Uterus (tissue), 2 donors: Measurements from ENCODE around the gene OR6C75.

Experiments
- POLR2A ChIP-seq, 2 donors: fragments of 450-650 bp; IDR thresholded peaks; one replicate each; pipeline ENCODE4 v1.6.1; 2016; ENCODE audit warnings: antibody characterized with exemption in 2 of 2, mild to moderate bottlenecking in 1 of 2, moderate library complexity in 1 of 2
- TF ChIP-seq, protein P1 (sequence below), 4 experiments: fragments of 200-600 bp in 2 of 4; fragments of 450-650 bp in 2 of 4; sonication (generic) in 2 of 4; IDR thresholded peaks; one replicate each; pipeline ENCODE4 v1.5.1; 2016 to 2019; ENCODE audit warnings: antibody characterized with exemption in 4 of 4, mild to moderate bottlenecking in 2 of 4, moderate library complexity in 1 of 4

DNA sequence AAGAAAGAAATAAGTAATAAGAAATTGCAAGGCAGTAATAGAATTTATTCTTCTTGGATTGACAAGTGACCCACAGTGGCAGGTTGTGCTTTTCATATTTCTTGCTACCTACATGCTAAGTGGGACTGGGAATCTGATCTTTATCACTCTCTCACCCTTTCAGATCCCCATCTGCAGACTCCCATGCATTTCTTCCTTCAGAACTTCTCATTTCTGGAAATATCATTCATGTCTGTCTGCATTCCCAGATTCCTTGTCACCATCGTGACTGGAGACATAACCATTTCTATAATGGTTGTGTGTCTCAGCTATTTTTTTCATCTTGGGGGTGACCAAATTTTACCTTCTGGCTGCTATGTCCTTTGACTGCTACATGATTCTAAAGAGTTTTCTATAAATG is 33.6 kb downstream of the OR6C75 start:
- TF ChIP-seq, protein P1, sequence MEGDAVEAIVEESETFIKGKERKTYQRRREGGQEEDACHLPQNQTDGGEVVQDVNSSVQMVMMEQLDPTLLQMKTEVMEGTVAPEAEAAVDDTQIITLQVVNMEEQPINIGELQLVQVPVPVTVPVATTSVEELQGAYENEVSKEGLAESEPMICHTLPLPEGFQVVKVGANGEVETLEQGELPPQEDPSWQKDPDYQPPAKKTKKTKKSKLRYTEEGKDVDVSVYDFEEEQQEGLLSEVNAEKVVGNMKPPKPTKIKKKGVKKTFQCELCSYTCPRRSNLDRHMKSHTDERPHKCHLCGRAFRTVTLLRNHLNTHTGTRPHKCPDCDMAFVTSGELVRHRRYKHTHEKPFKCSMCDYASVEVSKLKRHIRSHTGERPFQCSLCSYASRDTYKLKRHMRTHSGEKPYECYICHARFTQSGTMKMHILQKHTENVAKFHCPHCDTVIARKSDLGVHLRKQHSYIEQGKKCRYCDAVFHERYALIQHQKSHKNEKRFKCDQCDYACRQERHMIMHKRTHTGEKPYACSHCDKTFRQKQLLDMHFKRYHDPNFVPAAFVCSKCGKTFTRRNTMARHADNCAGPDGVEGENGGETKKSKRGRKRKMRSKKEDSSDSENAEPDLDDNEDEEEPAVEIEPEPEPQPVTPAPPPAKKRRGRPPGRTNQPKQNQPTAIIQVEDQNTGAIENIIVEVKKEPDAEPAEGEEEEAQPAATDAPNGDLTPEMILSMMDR (IDR thresholded peaks at IDR 0.05), result no peak
- no peak for TF ChIP-seq POLR2A (IDR thresholded peaks at IDR 0.05)
